HL-60/S4 (cell line): ENCODE measurements around the gene SLC36A2.
"Not testable (repeated sequence)": the region's sequence is repeated elsewhere in the genome, so short reads cannot be mapped to it uniquely, and the experiment has no call there.

ENCODE experiments used
- in situ Hi-C: fragments of 300-500 bp; cut with MboI; formaldehyde crosslinking; loops from 2 replicates; pipeline ENCODE4 v1.14.3; 2022; ENCODE audit warnings: low sequenced_read_pairs

Gene SLC36A2

DNA sequence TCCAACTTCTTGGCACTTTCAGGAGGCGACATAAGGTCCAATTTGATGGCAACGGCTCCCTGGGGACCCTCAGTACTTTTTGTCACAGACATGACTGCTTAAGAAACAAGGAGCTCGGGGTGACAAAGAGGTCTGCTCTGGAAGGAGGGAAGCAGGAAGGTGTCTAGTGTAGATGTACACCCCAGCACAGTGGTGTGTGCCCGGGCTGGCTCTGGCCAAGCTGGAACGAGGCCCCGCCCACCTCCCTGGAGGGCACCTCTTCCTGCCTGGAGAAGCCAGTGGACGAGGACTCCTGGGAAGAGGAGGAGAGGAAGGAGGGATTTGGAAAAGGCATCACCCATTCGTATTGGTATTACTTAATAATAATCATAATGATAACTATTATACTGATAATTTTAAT lies at the start of gene SLC36A2:
SLC36A2 (minus strand) TSS at position 191 of the 400 bp plus-strand sequence; CDS start at position 92, 99 bp downstream.
- in situ Hi-C loops = no loop called here

DNA sequence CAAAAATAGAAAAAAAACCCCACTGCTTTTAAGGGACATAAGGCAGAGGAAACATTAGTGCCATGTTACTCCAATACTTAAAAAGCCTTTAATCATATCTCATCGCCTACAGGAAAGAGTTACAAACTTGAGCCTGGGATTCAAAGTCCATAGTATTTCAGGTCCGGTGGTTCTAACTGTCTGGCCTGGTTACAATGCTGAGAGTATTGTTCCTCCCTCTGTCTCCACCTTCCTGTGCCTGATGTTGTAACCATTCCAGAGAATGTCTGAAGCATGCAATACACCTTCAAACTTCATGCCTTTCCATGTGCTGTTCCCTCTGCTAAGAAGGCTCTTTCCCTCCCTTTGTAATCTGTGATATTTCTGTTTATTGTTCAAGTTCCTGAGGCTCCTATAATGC lies 41.6 kb upstream of the SLC36A2 start:
- in situ Hi-C loops = no loop called here

DNA sequence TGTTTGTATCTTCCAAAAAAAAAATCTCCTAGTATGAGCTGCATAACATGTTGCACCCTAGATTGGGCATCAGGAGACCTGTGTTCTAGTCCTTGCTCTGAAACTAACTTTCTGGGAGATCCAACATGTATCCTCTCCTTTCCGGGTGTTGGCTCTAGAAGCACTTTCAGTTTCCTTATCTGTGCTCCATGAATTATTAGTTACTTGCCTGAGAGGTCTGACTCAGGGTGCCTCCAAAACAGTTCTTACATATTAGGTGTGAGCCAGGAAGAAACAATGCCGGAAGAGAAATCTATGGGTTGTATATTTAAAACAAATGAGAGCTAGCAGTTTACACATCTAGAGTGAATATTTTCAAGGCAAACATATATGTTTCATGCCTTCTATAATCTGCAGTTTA lies 36.7 kb upstream of the SLC36A2 start:
- in situ Hi-C loops = no loop called here

DNA sequence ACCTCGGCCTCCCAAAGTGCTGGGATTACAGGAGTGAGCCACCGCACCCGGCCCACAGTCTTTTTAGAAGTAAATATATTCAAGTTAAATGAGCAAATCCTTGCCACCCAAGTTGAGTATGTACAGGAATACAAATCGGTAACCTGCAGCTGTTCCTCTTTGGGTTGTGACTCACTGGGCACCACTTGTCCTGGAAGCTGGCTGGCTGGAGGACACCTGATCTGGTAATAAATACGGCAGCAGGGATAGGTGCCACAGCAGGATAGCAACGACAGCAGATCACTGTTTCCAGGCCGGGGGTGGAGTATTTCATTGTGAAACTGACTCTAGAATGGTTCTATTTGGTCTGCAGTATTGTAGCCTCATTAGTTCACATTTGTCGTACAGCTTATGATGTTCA lies 35.7 kb upstream of the SLC36A2 start:
- in situ Hi-C loops = no loop called here

DNA sequence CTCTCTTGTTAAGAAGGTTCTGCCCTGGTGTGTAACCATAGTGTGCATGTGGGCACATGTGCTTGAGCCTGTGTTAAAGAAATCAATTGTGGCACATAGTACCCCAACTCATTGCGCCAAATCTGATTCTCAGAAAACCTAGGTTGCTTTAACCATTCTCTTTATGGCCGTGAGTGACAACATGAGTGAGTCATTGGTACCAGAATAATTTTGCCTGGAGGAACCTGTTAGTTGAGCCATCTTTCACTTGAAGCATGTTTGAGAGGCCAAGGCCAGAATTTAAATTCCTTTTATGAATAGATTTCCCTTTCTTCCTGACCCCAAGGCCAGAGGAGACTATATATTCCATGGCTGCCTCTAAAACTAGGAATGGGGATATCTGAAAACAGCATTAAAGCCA lies 35.2 kb upstream of the SLC36A2 start:
- in situ Hi-C loops = no loop called here

DNA sequence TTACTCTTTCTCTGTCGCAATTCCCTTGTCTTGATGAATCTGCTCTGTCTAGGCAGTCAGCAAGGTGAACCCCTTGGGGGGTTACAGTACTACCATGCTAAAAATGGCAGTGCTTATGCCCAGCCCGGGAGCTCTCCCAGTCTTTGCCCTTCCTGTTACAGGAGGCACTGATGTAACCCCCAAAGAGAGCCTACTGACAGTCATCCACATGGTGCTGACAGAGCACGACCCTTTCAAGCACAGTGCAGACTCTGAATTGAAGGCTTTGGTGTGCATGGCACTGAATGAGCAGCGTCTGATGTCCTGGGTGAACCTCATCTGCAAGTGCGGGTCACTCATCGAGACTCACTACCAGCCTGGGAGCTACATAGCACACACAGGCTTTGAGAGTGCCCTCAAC lies 34.5 kb upstream of the SLC36A2 start:
- in situ Hi-C loops = no loop called here

DNA sequence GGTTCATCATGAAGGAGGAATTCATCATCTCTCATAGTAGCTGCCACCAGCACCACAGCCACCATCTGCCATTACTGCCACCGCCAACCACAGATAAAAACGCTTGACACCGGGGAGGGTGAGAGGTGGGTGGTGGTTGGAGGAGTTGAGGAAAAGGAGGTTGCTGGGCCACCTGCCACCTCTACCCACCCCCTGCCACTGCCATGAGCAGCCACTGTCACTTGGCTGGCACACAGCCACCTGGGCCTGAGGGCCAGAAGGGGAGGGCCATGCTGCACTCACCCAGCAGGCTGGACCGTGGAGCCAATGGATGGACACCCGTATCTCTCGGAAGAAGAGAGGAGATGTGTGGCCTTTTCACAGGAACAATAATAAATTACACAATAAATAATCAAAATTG lies 31.3 kb upstream of the SLC36A2 start:
- in situ Hi-C loops = no loop called here

DNA sequence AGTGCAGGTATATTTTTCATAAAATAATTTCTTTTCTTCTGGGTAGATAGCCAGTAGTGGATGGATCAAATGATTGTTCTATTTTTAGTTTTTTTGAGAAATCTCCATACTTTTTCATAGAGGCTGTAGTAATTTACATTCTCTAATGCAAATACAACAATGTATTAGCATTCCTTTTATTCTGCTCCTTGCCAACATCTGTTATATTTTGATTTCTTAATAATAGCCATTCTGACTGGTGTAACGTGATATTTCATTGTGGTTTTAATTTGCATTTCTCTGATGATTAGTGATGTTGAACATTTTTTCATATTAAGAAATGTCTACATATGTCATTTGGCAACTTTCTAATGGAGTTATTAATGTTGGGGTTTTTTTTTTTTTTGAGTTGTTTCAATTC lies 27.2 kb upstream of the SLC36A2 start:
- in situ Hi-C loops = no loop called here

DNA sequence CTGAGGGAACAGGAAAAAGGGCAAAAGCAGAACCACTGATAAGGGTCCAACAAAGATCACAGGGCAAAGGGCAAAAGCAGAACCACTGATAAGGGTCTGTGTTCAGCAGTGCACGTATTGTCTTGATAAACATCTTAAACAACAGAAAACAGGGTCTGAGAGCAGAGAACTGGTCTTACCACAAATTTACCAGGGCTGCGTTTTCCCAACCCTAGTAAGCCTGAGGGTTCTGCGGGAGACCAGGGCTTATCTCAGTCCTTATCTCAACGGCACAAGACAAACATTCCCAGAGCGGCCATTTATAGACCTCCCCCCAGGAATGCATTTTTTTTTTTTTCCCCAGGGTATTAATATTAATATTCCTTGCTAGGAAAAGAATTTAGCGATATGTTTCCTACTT lies 19.7 kb upstream of the SLC36A2 start:
- in situ Hi-C loops = not testable (repeated sequence)

DNA sequence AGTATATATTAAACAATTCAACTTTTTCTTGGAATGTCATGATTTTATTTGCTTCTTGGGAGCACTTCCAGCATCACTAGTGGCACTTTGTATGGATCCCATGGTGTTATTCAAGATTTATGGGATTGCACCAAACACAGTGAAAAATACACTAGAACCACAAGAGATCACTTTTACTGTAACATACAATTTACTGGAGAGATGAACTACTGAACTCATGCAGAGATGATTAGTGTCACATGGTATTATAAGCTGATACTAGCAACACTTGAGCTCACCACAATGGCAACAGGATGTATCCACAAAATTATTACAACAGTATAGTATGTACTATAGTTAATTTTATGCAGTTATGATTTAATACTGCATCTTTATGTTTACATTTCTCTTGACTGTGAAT lies 16.3 kb upstream of the SLC36A2 start:
- in situ Hi-C loops = no loop called here

DNA sequence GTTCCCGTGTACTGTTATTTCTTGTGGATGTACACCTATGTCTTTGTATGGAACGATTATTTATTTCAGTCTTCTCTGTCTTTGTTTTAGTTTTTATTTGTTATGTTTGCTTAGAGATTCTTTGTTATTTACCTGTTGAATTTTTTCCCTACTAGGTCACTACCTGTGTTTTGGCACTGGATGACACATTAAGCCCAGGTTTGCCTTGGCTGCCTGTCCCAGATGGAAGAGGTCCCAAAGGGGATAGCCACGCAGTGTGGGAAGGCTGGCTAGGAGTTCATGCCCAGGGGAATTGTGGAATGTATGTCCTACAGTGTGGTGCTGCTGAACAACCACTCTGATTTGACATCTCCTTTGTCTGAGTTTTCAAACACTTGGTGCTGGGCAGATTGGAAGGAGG lies 15.6 kb upstream of the SLC36A2 start:
- in situ Hi-C loops = no loop called here

DNA sequence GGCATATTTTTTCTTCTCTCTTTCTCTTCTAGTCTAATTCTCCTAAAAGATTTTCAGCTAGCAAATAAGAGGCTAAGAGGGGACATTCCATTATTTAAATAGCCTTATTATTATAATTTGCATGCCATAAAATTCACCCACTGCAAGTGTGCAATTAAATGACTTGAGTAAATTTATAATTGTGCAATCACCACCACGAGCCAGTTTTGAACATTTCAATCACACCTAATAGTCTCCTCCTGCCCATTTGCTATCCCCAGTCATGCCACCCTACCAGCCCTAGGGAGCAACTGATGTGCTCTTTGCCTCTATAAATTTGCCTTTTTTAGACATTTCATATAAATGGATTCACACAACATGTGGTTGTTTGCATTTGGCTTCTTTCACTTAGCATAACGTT lies 12.0 kb upstream of the SLC36A2 start:
- in situ Hi-C loops = no loop called here

DNA sequence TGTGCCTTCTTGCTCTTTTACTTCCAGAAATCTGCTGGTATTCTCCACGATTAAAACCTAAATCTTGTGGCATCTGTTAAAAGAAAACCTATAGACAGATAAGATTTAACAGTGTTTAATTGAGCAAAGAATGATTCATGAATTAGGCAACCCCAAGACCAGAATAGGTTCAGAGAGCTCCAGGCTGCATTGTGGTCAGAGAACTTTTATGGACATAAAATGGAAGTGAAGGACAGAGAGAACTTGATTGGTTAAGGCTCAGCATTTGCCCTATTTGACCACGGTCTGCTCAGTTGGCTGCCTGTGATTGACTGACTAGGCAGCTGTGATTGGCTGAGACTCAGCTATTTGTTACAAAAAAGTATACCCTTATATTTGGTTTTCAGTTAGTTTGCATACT lies 10.4 kb upstream of the SLC36A2 start:
- in situ Hi-C loops = no loop called here

DNA sequence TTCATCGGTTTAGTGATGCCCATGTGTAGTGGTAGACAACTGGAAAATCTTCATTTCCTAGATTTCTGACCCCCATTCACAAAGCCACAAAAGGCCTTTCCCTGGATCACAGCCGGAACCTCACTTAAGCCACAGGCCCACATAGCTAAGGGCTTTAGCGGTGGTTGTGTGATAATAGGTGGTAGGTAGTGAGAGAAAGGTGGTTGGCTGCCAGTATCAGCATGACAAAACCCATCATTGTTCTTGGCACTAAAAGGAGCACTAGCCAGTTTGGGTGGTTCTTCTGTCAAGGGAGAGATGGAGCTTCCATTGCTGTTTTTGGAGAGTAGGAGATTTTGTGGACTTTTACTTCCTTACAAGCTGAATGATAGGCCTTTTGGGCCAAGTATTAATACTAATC lies 9.7 kb upstream of the SLC36A2 start:
- in situ Hi-C loops = no loop called here

DNA sequence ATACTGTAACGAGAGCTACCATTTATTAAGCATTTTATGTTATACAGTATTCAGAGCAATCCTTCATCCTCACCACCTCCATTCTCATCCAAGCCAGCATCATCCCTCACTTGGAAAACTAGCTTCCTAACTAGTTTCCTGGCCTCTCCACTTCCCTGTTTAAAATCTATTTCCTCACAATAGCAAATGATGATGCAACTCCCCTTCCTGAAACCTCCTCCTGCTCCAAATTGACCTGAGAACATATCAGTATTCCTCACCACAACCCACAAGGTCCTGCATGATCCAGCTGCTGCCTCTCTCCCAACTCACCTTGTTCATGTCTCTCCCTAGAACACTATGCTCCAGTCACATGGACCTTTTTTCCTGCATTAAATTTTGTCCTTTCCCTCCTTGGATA lies 4.3 kb upstream of the SLC36A2 start:
- in situ Hi-C loops = no loop called here

DNA sequence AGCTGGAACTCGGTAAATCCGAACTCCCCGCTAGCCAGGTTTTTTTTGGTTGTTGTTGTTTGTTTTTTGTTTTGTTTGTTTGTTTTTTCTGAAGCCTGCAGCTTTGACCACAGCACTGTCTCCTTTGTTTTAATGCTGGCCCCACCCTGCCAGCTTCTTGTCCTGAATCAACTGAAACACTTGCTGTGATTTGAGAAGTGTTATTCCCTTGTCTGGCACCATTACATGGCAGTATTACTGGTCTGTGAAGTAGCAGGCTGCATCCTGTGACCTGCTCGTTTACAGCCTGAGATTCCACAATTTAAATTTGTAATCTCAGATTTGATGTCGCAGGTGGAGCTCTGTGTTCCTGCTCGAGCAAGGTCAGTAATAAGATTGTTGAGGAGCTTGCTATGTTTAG lies 1.4 kb upstream of the SLC36A2 start:
- in situ Hi-C loops = no loop called here

DNA sequence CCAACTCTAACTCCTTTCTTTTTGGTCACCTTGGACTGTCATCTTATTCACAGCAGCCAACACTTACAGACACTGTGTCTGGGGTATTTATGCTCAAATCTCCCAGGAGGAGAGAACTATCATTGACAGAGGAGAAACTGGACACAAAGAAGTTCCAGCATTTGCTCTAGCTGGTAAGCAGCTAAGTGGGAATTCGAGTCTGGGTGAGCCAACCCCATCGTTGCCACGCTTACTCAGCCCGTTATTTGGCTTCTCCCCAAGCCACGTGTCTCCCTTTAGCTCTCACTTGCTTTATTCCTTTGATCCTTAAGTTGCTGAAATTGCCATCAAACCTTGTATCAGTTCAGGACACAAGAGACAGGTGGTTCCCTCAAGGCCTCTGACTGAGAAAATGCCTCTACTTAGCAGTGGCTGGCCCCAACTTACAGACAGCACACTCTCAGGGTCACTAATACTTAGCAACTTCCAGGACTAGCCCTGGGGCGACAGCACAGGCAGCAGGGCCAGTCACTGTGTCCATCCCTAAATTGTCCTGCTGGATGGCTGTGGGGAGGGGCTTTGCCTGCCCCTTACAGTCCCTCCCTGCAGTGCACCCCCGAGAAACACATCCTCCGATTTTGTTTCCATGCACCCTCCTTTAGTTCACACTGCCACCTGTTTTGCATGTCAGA lies 1.4 kb downstream of the SLC36A2 start:
- in situ Hi-C loops = no loop called here

DNA sequence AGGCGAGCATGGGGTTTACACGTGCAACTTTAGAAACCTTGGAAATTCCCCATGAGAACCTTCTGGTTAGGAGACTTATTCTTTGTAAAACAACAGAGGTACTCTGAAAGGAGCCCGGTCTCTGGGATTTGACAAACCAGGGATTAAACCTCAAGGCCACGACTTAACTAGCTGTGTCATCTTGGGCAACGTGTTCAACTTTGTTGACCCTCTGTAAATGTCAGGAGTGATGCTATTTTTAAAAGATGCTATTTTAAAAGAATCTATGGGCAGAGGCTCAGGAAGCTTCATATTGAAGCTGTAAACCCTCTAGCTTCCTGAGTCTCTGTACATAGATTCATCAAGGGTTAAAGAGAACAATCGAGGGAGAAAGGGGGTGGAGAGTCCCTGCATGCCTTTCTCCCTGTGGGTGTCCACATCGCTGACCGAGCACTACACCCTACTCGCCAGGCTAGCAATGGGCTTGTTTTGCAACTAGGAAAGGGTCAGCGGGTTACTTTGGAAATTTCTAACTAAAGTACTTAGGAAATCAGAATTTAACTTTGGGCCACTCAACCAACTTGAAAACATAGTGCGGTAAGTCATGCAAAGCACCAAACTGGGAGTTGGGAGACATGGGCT lies 2.1 kb downstream of the SLC36A2 start:
- in situ Hi-C loops = no loop called here

DNA sequence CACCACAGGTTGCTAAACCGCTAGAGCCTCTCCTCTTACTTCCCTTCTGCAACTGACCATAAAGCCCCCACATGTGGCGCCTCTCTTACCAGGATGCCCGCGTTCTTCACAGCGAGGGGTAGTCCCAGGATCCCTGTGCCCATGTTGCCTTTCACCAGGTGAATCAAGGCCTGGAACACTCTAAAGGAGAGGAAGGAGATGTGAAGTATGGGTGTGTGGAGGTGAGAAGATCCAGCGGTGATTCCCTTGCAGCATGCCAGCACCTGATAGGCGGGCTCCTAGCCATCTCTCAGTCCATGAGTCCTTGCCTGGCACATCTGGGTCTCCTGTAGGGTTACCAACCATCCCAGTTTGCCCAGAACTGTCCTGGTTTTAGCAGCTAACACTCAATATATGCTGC lies 3.3 kb downstream of the SLC36A2 start:
- in situ Hi-C loops = no loop called here

DNA sequence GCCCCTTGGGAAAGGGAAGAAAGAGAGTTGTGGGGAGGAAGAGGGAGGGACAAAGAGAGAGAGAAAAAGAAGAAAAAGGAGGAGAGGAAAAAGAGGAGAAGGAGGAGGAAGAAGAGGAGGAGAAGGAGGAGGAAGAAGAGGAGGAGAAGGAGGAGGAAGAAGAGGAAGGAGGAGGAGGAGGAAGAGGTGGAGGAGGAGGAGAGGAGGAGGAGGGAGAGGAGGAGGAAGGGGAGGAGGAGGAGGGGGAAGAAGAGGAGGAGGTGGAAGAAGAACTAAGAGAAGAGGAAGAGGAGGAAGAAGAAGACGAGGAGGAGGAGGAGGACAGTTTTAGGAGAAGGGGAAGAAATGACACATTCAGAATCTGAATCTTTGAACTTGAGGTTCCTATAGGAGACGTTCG lies 7.4 kb downstream of the SLC36A2 start:
- in situ Hi-C loops = no loop called here

DNA sequence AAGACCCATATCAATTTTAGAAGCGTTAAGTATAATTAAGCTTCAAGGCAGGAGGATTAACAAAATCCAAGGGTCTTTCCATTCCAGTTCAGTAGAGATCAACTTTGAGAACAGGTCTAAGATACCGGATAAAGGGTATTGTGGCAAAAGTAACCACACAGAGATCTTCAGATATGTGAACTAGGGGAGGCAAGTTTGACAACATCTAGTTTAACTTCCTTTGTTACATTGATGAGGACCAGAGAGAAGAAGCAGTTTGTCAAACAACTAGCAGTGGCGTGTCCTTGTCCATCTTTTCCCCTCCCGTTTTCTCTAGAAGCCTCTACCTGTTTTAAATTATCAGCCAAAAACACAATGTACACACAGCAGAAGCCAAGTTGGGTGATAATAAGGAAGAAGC lies 8.6 kb downstream of the SLC36A2 start:
- in situ Hi-C loops = no loop called here

DNA sequence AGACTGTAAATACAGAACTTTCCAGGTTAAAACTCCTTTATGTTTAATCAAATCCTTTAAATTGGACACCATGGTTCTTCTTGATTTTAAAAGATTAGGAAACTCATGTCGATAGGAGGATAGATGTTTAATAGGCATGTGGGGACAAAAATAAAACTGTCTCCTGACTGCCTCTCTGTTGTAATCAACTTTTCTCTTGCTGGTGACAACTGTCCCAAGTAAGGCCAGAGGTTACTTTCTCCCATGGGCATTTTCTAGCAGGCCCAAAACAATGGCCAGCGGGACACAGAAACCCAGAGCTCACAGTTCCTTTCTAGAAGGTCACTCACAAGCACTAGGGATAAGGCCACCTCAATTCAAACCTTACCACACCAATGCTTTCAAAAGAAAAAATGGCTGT lies 14.5 kb downstream of the SLC36A2 start:
- in situ Hi-C loops = no loop called here

DNA sequence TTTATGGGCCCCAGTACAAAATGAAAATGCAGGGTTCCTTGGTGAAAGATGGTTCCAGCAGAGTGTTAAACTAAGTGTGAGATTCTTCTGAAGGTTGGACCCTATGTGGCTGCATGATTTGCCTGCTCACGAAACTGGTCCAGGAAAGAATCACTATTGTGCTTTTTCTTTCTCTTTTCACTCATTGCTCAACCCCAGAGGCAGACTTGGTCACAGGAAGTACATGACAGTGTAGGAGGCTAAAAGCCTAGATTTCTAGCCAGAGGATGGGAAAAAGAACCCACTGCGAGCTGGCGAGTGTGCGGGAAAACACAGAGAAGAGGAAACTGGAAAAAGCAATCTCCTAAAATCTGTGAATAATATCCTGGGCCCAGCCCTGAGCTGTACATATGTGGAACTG lies 18.6 kb downstream of the SLC36A2 start:
- in situ Hi-C loops = no loop called here
